ENCODE results near the gene CFAP77.
A peak's percentile ranks its signal among the peaks of the same experiment; 100 is the strongest.

Gene CFAP77

GRCh38 chr9:132497731-132498130 is 87.7 kb downstream of the CFAP77 start:
- no peak for DNase-seq

- DNase-seq: no peak
Measured at GRCh38 chr9:132498531-132499210, 88.7 kb downstream of the CFAP77 start.

- DNase-seq: no peak
Measured at GRCh38 chr9:132499251-132499650, 89.2 kb downstream of the CFAP77 start.

- DNase-seq: no peak
Measured at GRCh38 chr9:132500193-132500592, 90.2 kb downstream of the CFAP77 start.

- DNase-seq: no peak
Measured at GRCh38 chr9:132502480-132502879, 92.5 kb downstream of the CFAP77 start.

- no peak for DNase-seq
Measured at GRCh38 chr9:132503116-132503515, 93.1 kb downstream of the CFAP77 start.

- DNase-seq: no peak
Measured at GRCh38 chr9:132504488-132504887, 94.5 kb downstream of the CFAP77 start.

- no peak for DNase-seq
Measured at GRCh38 chr9:132505991-132506655, 96.1 kb downstream of the CFAP77 start.

GRCh38 chr9:132506977-132507669 is 97.1 kb downstream of the CFAP77 start:
- DNase-seq: no peak

- DNase-seq: peak; percentile 54 to 66
Measured at GRCh38 chr9:132507670-132508469, 97.9 kb downstream of the CFAP77 start.

- DNase-seq: no peak
Measured at GRCh38 chr9:132509928-132510874, 100.2 kb downstream of the CFAP77 start.

GRCh38 chr9:132511191-132511999 is 101.4 kb downstream of the CFAP77 start:
- DNase-seq: no peak

GRCh38 chr9:132513416-132513815 is 103.4 kb downstream of the CFAP77 start:
- no peak for DNase-seq

- no peak for DNase-seq
Measured at GRCh38 chr9:132514011-132514744, 104.2 kb downstream of the CFAP77 start.

- DNase-seq: no peak
Measured at GRCh38 chr9:132514821-132515220, 104.8 kb downstream of the CFAP77 start.

- no peak for DNase-seq
Measured at GRCh38 chr9:132516301-132516700, 106.3 kb downstream of the CFAP77 start.

GRCh38 chr9:132516911-132517310 is 106.9 kb downstream of the CFAP77 start:
- no peak for DNase-seq

GRCh38 chr9:132517815-132518550 is 108.0 kb downstream of the CFAP77 start:
- no peak for DNase-seq

GRCh38 chr9:132518626-132519025 is 108.6 kb downstream of the CFAP77 start:
- no peak for DNase-seq

- no peak for DNase-seq
Measured at GRCh38 chr9:132519033-132519432, 109.0 kb downstream of the CFAP77 start.
